GM19043 (cell line): ENCODE measurements around the gene ZNF649.

Experiments used
- ATAC-seq: cut with Tn5 transposase; IDR thresholded peaks from one replicate; pipeline ENCODE4 v1.9.1; 2021; ENCODE audit warnings: low read depth; ENCODE audit not compliant: unreplicated experiment

Gene ZNF649

GRCh38 chr19:51889934-51890333, 14.9 kb downstream of the ZNF649 start:
- no peak for ATAC-seq

GRCh38 chr19:51887522-51888498, 17.0 kb downstream of the ZNF649 start, which contains the start of gene ZNF577:
Gene ZNF577, minus strand, starts transcription at chr19:51887951. Its CDS starts 7,569 bp downstream, at chr19:51880382.
- ATAC-seq: no peak

GRCh38 chr19:51884713-51885112, 20.1 kb downstream of the ZNF649 start:
- no peak for ATAC-seq

- ATAC-seq: no peak
These were observed 22.3 kb downstream of the ZNF649 start for GRCh38 chr19:51882518-51882917.

GRCh38 chr19:51873097-51873496, 31.7 kb downstream of the ZNF649 start:
- ATAC-seq: no peak

- no peak for ATAC-seq
These were observed 42.8 kb downstream of the ZNF649 start for GRCh38 chr19:51861870-51862622.
